HG03575 (cell line): Measurements from ENCODE around the gene PCCA.

Experiments used
- ATAC-seq: cut with Tn5 transposase; IDR thresholded peaks from one replicate; pipeline ENCODE4 v1.9.1; 2021; ENCODE audit not compliant: unreplicated experiment, insufficient number of reproducible peaks, low FRiP score; ENCODE audit errors: extremely low read depth

PCCA gene

GRCh38 chr13:100461309-100462030 lies 372.6 kb downstream of the PCCA start:
- ATAC-seq = no peak

GRCh38 chr13:100464006-100464405 lies 375.1 kb downstream of the PCCA start:
- no peak for ATAC-seq

GRCh38 chr13:100465558-100465957 lies 376.7 kb downstream of the PCCA start:
- no peak for ATAC-seq

- ATAC-seq = no peak
Observed at GRCh38 chr13:100470866-100471505, 382.1 kb downstream of the PCCA start.

GRCh38 chr13:100473087-100473486 lies 384.2 kb downstream of the PCCA start:
- no peak for ATAC-seq

- ATAC-seq = no peak
Observed at GRCh38 chr13:100473501-100474044, 384.7 kb downstream of the PCCA start.

- ATAC-seq = no peak
Observed at GRCh38 chr13:100476963-100477362, 388.1 kb downstream of the PCCA start.

GRCh38 chr13:100478107-100478809 lies 389.4 kb downstream of the PCCA start:
- no peak for ATAC-seq

- ATAC-seq = no peak
Observed at GRCh38 chr13:100480676-100481075, 391.8 kb downstream of the PCCA start.

- ATAC-seq = no peak
Observed at GRCh38 chr13:100483139-100483538, 394.2 kb downstream of the PCCA start.

GRCh38 chr13:100483841-100484381 lies 395.0 kb downstream of the PCCA start:
- ATAC-seq = no peak

GRCh38 chr13:100484702-100485101 lies 395.8 kb downstream of the PCCA start:
- ATAC-seq = no peak

GRCh38 chr13:100485265-100485664 lies 396.4 kb downstream of the PCCA start:
- ATAC-seq = no peak

GRCh38 chr13:100490692-100491091 lies 401.8 kb downstream of the PCCA start:
- no peak for ATAC-seq

GRCh38 chr13:100491164-100491842 lies 402.4 kb downstream of the PCCA start:
- no peak for ATAC-seq

- ATAC-seq = no peak
Observed at GRCh38 chr13:100493418-100493817, 404.5 kb downstream of the PCCA start.

- no peak for ATAC-seq
Observed at GRCh38 chr13:100495455-100495854, 406.6 kb downstream of the PCCA start.

- ATAC-seq = no peak
Observed at GRCh38 chr13:100497389-100497788, 408.5 kb downstream of the PCCA start.

- ATAC-seq = no peak
Observed at GRCh38 chr13:100502446-100502845, 413.6 kb downstream of the PCCA start.
